CD14-positive monocyte (primary cell): ENCODE results near the gene FBXL16. TPM values are rescaled to one million over a fixed set of nuclear protein-coding genes. Genes with fewer than 3 reads are reported as not detected.

ENCODE experiments used
- DNase-seq, 3 donors: peaks; one replicate each; pipeline ENCODE4 v3.0.0-alpha.2; 2011 to 2022
- H2AFZ ChIP-seq: 2 replicates; pipeline ENCODE4 v1.6.0; 2012; ENCODE audit warnings: mild to moderate bottlenecking, low read depth, low read length, inconsistent platforms; ENCODE audit not compliant: insufficient read depth, poor library complexity, severe bottlenecking
- H3K27ac ChIP-seq, 2 donors: 1 replicate in 1 of 2; 2 replicates in 1 of 2; pipeline ENCODE4 v1.5.1; 2012 to 2013; ENCODE audit warnings: low read length in 2 of 2, control low read depth in 1 of 2, inconsistent platforms in 1 of 2, low read depth in 1 of 2, mild to moderate bottlenecking in 1 of 2
- H3K27me3 ChIP-seq, 2 donors: one replicate each; pipeline versions ENCODE4 v1.6.0 to v1.6.1; 2011 to 2013; ENCODE audit warnings: low read length in 2 of 2; ENCODE audit not compliant: control insufficient read depth in 2 of 2, insufficient read depth in 2 of 2
- H3K36me3 ChIP-seq, 2 donors: replicated peaks in 1 of 2; 1 replicate in 1 of 2; 2 replicates in 1 of 2; pipeline versions ENCODE4 v1.5.1 to v1.6.1; 2012 to 2013; ENCODE audit warnings: low read length in 2 of 2, control low read depth in 1 of 2, inconsistent platforms in 1 of 2, mild to moderate bottlenecking in 1 of 2; ENCODE audit not compliant: insufficient read depth in 2 of 2, control insufficient read depth in 1 of 2
- H3K4me1 ChIP-seq, 2 donors: 1 replicate in 1 of 2; 2 replicates in 1 of 2; pipeline versions ENCODE4 v1.5.1 to v1.6.1; 2012 to 2013; ENCODE audit warnings: low read length in 2 of 2, control low read depth in 1 of 2, inconsistent platforms in 1 of 2, mild to moderate bottlenecking in 1 of 2, moderate library complexity in 1 of 2; ENCODE audit not compliant: insufficient read depth in 2 of 2, control insufficient read depth in 1 of 2
- H3K4me2 ChIP-seq: replicated peaks from 2 replicates; pipeline ENCODE3; 2012; ENCODE audit warnings: low read length, moderate library complexity, mild to moderate bottlenecking; ENCODE audit not compliant: poor library complexity, severe bottlenecking; ENCODE audit errors: extremely low read depth
- H3K4me3 ChIP-seq, 3 experiments: fragments of 200-600 bp in 1 of 3; sonication (generic) in 1 of 3; replicated peaks in 1 of 3; 1 replicate in 2 of 3; 2 replicates in 1 of 3; pipeline ENCODE4 v1.5.1; 2011 to 2013; ENCODE audit warnings: low read length in 3 of 3, mild to moderate bottlenecking in 3 of 3, control low read depth in 2 of 3, low read depth in 2 of 3, inconsistent platforms in 1 of 3, moderate library complexity in 1 of 3
- H3K79me2 ChIP-seq: 2 replicates; pipeline ENCODE4 v1.6.0; 2012; ENCODE audit warnings: mild to moderate bottlenecking, control low read depth, inconsistent platforms, low read length, moderate library complexity; ENCODE audit not compliant: insufficient read depth
- H3K9ac ChIP-seq: 2 replicates; pipeline ENCODE4 v1.6.0; 2017; ENCODE audit warnings: low read length, mild to moderate bottlenecking; ENCODE audit not compliant: insufficient read depth, poor library complexity, severe bottlenecking
- H3K9me3 ChIP-seq, 2 donors: replicated peaks in 1 of 2; 1 replicate in 1 of 2; 2 replicates in 1 of 2; pipeline versions ENCODE4 v1.5.1 to v1.6.1; 2012 to 2013; ENCODE audit warnings: low read length in 2 of 2, control low read depth in 1 of 2; ENCODE audit not compliant: control insufficient read depth in 1 of 2, insufficient read depth in 1 of 2
- H4K20me1 ChIP-seq: 2 replicates; pipeline ENCODE4 v1.6.0; 2012; ENCODE audit warnings: mild to moderate bottlenecking, low read length, control low read depth, moderate library complexity; ENCODE audit not compliant: insufficient read depth
- H3K27ac Mint-ChIP-seq, 7 donors: one replicate each; pipeline ENCODE4 v1.8.0; 2020; ENCODE audit warnings: mild to moderate bottlenecking in 7 of 7, mixed read lengths in 7 of 7, moderate library complexity in 6 of 7, inconsistent platforms in 2 of 7
- H3K27me3 Mint-ChIP-seq, 3 donors: one replicate each; pipeline ENCODE4 v1.8.0; 2021 to 2022; ENCODE audit warnings: low read depth in 3 of 3, mild to moderate bottlenecking in 3 of 3, mixed read lengths in 3 of 3, moderate library complexity in 3 of 3, inconsistent platforms in 1 of 3
- H3K36me3 Mint-ChIP-seq, 2 donors: one replicate each; pipeline ENCODE4 v1.8.0; 2020; ENCODE audit warnings: mixed read lengths in 2 of 2, inconsistent platforms in 1 of 2, mild to moderate bottlenecking in 1 of 2
- H3K4me1 Mint-ChIP-seq: one replicate; pipeline ENCODE4 v1.8.0; 2020; ENCODE audit warnings: mild to moderate bottlenecking, mixed read lengths
- H3K4me3 Mint-ChIP-seq, 2 donors: one replicate each; pipeline ENCODE4 v1.8.0; 2020; ENCODE audit warnings: mild to moderate bottlenecking in 2 of 2, mixed read lengths in 2 of 2, moderate library complexity in 1 of 2
- H3K9me3 Mint-ChIP-seq, 7 donors: one replicate each; pipeline ENCODE4 v1.8.0; 2020 to 2022; ENCODE audit warnings: mixed read lengths in 7 of 7, mild to moderate bottlenecking in 6 of 7, moderate library complexity in 6 of 7, inconsistent platforms in 2 of 7
- CTCF ChIP-seq: fragments of 200-600 bp; IDR thresholded peaks from one replicate; pipeline ENCODE4 v1.8.0; 2022; ENCODE audit warnings: antibody characterized with exemption, mild to moderate bottlenecking
- WGBS: methylation state at CpG from one replicate; pipeline ENCODE4 v1.1.5; 2013; ENCODE audit warnings: missing lambda C conversion rate; ENCODE audit not compliant: insufficient coverage; 5-methylcytosine and 5-hydroxymethylcytosine counted together
- intact Hi-C, 2 donors: fragments of 100-400 bp; cut with micrococcal nuclease; formaldehyde crosslinking; loops; one replicate each; pipeline versions ENCODE4 v1.15.0 to v1.15.1; 2023
- polyA plus RNA-seq, 3 donors: library from polyadenylated mRNA; depleted of rRNA in 1 of 3; unstranded in 2 of 3; stranded (reverse) in 1 of 3; fragments of 300-500 nt in 2 of 3; fragments of >200 nt in 1 of 3; fragmentation: Illumina TruSeq in 2 of 3; gene quantifications; 1 replicate in 2 of 3; 2 replicates in 1 of 3; pipeline ENCODE4 v1.2.3, GENCODE V29; 2012 to 2021

FBXL16 gene
- polyA plus RNA-seq, 3 donors: 0.28 to 1.0 (median 0.49) TPM

GRCh38 chr16:674214-674881 is 31.3 kb downstream of the FBXL16 start:
- Histone ChIP-seq H3K27ac (no peak overlapping the region), H3K9me3 (no peaks in the 10 kb centered on the region), H3K4me1 (peaks cover 12 to 19% of the 10 kb centered on the region in 2 donors), H4K20me1 (peaks cover 51% of the 10 kb centered on the region), H3K27me3 (peaks cover 3 to 30% of the 10 kb centered on the region in 2 donors), H3K9ac (no peak overlapping the region), H3K36me3 (peaks cover 46 to 49% of the 10 kb centered on the region in 2 donors), H3K4me3 (no peak overlapping the region), H2AFZ (no peak overlapping the region), H3K79me2 (peaks cover 7% of the 10 kb centered on the region), H3K4me2 (no peak overlapping the region)
- H3K4me1 Mint-ChIP-seq: peaks cover 11% of the 10 kb centered on the region
- intact Hi-C loops: no loop called here
- DNase-seq: no peak
- peaks cover 19 to 38% (median 23%) of the 10 kb centered on the region in 3 donors for H3K27me3 Mint-ChIP-seq
- TF ChIP-seq CTCF: no peak
- H3K9me3 Mint-ChIP-seq: peaks cover 0 to 5% (median 0%) of the 10 kb centered on the region in 7 donors
- H3K27ac Mint-ChIP-seq: peak overlapping the region in 2 of 7 donors; percentile 16 to 78
- H3K36me3 Mint-ChIP-seq: peaks cover 30 to 46% of the 10 kb centered on the region in 2 donors
- H3K4me3 Mint-ChIP-seq: no peak overlapping the region
- 93% methylated on average over 17 of the region's 22 CpGs for WGBS

GRCh38 chr16:673399-673991 is 32.1 kb downstream of the FBXL16 start:
- H3K4me2 ChIP-seq: no peak overlapping the region
- TF ChIP-seq CTCF: no peak
- peaks cover 59% of the 10 kb centered on the region for H4K20me1 ChIP-seq
- no peak overlapping the region for H2AFZ ChIP-seq
- peaks cover 16 to 22% of the 10 kb centered on the region in 2 donors for H3K4me1 ChIP-seq
- H3K27ac Mint-ChIP-seq: no peak overlapping the region
- peaks cover 48 to 50% of the 10 kb centered on the region in 2 donors for H3K36me3 ChIP-seq
- WGBS: 93% methylated on average over 17 of the region's 18 CpGs
- no peak overlapping the region for H3K9ac ChIP-seq
- peaks cover 20 to 37% (median 23%) of the 10 kb centered on the region in 3 donors for H3K27me3 Mint-ChIP-seq
- peaks cover 16% of the 10 kb centered on the region for H3K79me2 ChIP-seq
- no peak overlapping the region for H3K4me3 Mint-ChIP-seq
- H3K36me3 Mint-ChIP-seq: peaks cover 30 to 47% of the 10 kb centered on the region in 2 donors
- no peak overlapping the region for H3K4me3 ChIP-seq
- peaks cover 0 to 5% (median 0%) of the 10 kb centered on the region in 7 donors for H3K9me3 Mint-ChIP-seq
- no peak overlapping the region for H3K27ac ChIP-seq
- H3K4me1 Mint-ChIP-seq: peaks cover 15% of the 10 kb centered on the region
- H3K27me3 ChIP-seq: peaks cover 3 to 30% of the 10 kb centered on the region in 2 donors
- H3K9me3 ChIP-seq: no peaks in the 10 kb centered on the region
- no peak for DNase-seq
- intact Hi-C loops: no loop called here
